Esophagus muscularis mucosa (tissue), 4 donors: ENCODE data around the gene RMND1.

Source experiments
- CTCF ChIP-seq, 3 experiments: fragments of 200-600 bp in 2 of 3; fragments of 450-650 bp in 1 of 3; sonication (generic) in 2 of 3; IDR thresholded peaks; one replicate each; pipeline ENCODE4 v1.5.1; 2017 to 2019; ENCODE audit warnings: antibody characterized with exemption in 3 of 3, mild to moderate bottlenecking in 2 of 3, moderate library complexity in 1 of 3
- EP300 ChIP-seq: sonication (generic); formaldehyde crosslinking; IDR thresholded peaks from one replicate; pipeline ENCODE4 v1.6.1; 2017; ENCODE audit warnings: antibody characterized with exemption
- POLR2A ChIP-seq: fragments of 450-650 bp; IDR thresholded peaks from one replicate; pipeline ENCODE4 v1.6.1; 2017; ENCODE audit warnings: antibody characterized with exemption, moderate library complexity, mild to moderate bottlenecking, low read depth
- POLR2AphosphoS5 ChIP-seq, 2 donors: sonication (generic); formaldehyde crosslinking; IDR thresholded peaks; one replicate each; pipeline ENCODE4 v1.6.1; 2017; ENCODE audit warnings: antibody characterized with exemption in 2 of 2

GRCh38 chr6:151498327-151498726 is 46.4 kb upstream of the RMND1 start:
- TF ChIP-seq CTCF (IDR thresholded peaks at IDR 0.05) (no peak), EP300 (no peak), POLR2A (no peak), POLR2AphosphoS5 (IDR thresholded peaks at IDR 0.05) (no peak)
